AG08395 (cell line): ENCODE data around the gene RDM1.

Source experiments
- DNase-seq: peaks from one replicate; pipeline ENCODE4 v3.0.0; 2012; ENCODE audit warnings: mixed read lengths, low spot score

RDM1 gene

DNA sequence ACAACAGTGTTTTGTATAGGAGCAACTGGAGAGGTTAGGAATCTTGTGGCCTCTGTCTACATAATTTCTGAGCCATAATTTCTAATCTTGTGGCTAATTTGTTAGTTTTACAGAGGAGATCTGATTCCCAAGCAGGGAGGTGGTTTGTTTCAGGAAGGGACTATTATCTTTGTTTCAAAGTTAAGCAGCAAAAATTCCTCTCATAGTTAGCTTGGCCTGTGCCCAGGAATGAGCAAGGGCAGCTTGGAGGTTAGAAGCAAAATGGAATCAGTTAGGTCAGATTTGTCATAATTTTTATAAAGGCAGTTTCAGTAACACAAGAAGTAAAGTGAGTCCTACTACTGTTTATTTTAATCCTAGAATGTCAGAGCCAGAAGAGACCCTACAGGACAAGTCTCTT, 2.0 kb upstream of the RDM1 start:
- DNase-seq, result no peak

DNA sequence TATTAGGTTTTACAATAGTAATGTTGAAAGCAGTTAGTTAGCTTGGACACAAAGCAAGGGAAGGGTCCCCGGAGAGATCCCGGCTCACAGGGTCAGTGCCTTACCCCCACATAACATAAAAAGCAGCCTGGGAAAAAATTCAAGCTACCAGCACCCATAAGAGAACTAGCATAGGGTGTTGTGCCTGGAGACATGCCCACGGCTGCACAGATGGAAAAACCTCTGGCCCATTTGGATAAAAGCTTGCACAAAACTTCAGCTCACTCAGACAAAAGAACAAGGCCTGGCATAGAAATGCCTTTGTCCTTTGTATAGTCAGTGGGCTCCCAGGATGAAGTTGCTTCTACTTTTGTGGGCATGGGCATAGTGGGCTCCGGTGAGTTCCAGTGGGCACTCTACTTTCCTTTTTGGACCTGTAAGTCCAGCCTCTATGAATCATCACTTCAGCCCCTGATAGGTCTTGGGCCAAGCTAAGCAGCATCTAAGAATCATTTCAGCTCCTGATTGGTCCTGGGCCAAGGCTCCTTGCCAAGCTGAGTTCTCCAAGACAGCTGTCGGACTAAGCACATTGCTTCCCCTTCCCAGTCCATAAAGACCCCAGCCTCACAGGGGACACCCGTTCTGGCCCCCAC, 1.3 kb upstream of the RDM1 start:
- DNase-seq, result no peak

DNA sequence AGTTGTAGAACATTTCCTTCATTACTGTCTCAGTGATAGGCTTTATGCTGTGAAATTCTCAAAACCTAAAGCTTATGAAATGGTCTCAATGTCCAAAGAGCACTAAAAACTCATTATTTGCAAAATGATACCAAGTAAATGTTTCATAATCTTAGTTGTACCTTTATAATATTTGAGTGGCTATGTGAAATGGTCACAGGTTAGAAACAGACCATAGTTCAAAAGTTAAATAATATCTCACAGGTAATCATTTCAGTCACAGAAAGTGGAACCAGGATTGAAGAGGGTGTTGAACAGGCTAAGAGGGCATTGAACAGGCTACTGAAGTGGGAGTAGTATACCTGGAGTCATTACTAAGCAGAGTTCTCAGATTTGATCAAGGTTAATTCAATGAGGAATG, 2.9 kb downstream of the RDM1 start:
- no peak for DNase-seq

DNA sequence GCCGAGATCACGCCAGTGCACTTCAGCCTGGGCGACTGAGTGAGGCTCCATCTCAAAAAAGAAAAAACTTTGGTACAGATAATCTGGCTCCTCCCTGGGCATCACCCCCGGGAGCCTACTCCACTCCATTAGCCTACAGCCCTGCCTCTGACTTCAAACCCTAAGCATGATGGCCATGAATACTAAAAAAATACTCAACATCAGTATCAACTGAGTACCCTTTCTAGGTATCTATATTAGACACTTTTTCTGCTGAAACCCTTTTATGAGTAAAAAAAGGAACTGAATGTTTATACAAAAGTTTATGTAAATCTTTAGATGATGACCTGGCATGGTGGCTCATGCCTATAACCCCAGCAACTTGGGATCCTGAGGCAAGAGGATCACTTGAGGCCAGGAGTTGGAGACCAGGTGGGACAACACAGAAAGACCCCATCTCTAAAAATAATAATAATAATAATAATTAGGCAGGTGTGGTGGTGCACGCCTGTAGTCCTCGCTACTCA, 6.9 kb downstream of the RDM1 start:
- DNase-seq, result no peak

DNA sequence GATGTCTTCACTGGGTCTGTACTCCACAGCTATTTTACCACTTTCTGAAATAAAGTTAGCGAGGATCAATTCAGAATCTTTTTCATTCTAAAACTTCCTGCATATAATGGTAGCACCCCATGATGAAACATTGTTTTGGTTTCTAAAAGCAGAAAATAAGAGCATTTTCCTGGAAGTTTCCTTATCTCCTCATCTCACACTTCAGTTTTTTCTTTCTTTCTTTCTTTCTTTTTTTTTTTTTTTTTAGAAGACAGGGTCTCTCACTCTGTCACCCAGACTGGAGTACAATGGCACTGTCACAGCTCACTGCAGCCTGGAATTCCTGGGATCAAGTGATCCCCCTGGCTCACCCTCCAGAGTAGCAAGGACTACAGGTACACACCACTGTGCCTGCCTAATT, 10.3 kb downstream of the RDM1 start:
- DNase-seq, result no peak

DNA sequence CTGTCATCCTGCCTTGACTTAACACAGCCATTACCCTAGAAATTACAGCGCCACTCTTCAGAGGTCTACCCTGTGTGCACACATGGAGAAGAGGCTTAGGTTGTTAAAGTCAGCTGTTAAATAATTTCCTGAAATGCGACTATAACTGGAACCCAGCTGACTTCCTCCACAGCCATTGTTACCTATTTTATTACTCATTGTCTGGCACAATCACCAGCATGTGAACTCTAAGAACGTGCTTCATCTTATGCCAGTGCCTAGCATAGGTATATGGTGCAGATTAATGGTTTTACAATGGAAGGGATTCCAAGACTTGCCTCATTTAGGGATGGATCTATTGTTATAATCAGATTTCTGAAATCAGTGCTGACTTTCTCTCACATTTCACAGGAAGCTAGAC, 11.9 kb downstream of the RDM1 start:
- DNase-seq, result no peak

DNA sequence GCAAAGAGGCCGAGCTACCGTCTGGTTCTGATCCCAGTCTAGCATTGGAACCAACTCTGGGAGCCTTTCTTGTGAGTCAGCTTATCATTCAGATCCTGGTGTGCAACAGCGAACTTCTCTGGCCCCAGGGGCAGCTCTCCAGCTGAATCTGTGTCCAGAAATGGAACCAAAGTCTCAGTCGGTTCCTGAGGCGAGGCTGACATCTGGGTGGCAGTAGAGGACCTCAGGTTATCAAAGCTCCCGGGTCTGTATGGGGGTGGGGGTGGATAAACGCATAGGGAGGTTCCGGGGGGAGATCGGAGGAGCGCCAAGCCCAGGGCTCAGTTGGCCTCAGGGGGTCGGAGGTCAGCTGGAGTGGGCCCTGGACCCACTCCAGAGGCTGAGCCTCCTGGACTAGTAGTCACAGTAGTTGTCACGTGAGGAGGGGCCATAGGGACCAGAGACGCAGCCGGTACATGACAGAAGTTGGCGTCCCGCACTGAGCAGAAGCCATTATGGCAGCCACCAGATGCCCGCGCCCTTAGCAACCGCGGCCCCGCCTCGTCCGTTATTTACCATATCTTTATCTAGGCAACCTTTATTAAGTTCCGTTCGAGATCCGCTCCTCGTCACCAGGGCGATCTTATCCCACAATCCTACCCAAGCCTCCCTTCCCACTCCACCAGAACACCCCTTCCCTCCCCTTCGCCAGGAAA, 12.9 kb downstream of the RDM1 start:
- no peak for DNase-seq

DNA sequence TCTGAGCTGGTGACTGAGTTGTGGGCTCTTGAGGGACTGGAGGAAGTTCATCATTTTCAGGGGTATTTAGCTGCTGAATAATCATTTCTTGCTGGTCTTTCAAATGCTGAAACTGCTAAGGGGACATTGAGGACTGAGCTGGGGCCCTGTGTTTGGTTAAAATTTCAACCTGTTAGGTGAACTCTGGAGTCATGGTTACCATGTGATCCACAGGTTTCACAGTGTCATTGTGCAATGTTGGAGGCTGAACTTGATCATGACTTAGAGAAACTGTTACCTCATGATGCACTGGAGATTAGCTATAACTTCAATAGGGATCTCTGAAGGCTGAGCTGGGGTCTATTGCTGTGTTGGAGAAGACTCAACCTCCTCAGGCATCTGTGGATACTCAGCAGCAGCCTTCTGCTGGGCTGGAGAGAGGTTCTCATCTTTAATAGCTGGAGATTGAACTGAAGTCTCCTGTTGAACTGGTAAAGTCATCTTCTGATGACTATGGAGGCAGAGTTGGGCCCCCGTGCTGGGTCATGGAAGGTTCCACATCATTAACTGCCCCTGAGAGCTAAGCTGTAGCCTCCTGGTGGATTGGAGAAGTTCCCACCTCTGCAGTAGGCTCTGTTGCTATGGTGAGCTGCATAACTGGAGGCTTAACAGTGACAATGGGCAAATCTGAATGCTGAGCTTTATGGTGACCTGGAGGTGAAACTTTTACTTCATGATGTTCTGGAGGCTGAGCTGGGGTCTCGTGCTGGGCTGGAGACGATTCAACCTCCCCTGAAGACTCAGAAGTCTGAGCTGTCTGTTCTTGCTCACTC, 15.2 kb downstream of the RDM1 start:
- DNase-seq, result no peak

DNA sequence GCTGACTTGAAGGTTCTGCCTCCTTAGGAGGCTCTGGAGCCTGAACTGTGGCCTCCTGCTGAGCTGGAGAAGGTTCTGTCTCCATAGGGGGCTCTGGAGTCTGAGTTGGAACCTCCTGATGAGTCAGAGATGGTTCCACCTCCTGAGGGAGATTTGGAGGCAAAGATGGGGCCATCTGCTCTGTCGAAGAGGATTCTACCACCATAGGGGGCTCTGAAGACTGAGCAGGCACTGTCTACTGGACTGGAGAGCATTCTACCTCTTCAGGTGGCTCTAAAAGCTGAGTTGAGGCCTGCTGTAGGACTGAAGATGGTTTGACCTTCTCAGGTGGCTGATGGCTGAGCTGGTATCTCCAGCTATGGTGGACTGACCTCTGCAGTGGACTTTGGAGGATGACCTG, 16.2 kb downstream of the RDM1 start:
- no peak for DNase-seq

DNA sequence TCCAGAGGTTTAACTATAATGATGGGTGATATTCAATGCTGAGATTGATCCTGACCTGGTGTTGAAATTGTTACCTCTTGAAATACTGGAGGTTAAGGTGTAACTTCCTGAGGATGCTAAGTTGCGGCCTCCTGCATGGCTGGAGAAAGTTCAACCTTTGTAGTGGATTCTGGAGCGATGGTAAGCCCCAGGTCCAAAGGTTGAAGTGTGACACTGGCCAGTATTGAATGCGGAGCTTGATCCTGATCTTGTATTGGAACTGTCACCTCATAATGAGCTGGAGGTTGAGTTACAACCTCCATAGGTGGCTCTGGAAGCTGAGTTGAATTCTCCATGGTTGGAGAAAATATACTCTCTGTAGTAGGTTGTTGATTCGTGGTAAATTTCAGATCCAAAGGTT, 17.0 kb downstream of the RDM1 start:
- no peak for DNase-seq

DNA sequence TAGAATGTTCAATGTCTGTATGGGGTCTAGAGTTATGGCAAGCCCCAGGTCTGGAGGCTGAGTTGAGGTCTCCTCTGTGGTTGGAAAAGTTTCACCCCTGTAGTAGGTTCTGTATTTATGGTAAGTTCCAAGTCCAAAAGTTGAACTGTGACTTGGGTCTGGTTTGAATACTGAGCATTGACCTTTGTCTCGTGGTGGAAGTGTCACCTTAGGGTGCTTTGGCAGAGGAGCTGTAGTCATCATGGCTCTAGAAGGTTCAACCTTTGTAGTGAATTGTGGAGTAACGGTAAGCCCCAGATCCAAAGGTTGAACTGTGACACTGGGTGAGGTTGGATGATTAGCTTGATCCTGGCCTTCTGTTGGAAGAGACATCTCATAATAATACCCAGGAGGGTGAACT, 17.6 kb downstream of the RDM1 start:
- DNase-seq, result no peak

DNA sequence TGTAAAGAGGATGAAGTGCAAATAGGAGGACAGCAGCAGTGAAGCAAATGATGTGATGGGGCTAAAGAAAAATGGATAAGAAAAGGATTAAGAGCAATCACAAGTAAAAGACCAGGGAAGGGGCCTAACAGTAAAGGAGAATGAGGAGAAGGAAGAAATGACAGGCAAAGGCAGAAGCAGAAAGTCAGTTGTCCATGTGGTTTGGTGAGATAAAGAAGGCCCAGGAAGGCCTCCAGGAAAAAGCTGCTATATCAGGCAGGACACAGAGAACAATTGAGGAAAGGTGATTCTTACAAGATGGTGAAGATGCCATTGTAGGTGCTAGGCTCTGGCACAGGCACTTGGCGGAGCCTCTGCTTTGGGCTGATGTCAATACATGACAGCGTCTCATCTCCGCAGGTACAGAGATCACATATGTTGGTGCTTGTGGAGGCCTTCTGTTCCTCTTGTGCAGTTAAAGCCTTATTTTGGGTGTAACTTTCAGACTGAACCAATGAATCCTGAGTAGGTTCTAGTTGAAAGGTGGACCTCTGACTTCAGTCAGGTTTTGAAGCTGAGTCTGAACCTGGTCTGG, 18.1 kb downstream of the RDM1 start:
- no peak for DNase-seq

DNA sequence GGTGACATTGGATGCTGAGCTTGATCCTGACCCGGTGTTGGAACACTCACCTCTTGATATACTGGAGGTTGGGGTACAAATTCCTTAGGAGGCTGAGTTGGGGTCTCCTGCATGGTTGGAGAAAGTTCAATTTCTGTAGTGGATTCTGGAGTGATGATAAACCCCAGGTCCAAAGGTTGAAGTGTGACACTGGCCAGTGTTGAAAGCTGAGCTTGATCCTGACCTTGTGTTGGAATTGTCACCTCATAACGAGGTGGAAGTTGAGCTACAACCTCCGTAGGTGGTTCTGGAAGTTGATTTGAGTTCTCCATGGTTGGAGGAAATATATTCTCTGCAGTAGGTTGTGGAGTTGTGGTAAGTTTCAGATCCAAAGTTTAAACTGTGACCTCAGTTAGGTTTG, 21.2 kb downstream of the RDM1 start:
- DNase-seq, result no peak

DNA sequence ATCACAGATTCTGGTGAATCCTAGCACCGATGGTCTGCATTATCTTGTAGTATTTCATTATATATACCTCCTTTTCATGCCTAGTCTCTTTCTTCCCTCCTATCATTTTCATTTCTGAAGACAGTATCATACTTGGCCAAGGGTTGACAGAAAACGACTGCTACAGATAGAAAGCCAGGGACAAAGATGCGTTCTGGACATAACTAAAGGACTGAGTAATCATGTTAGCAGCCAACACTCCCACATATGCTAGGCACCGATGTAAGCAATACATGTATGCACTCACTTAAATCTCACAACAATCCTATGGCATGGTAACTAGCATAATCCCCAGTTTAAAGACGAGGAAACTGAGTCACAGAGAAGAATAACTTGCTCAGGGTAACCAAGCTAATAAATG, 22.9 kb downstream of the RDM1 start:
- DNase-seq, result no peak

DNA sequence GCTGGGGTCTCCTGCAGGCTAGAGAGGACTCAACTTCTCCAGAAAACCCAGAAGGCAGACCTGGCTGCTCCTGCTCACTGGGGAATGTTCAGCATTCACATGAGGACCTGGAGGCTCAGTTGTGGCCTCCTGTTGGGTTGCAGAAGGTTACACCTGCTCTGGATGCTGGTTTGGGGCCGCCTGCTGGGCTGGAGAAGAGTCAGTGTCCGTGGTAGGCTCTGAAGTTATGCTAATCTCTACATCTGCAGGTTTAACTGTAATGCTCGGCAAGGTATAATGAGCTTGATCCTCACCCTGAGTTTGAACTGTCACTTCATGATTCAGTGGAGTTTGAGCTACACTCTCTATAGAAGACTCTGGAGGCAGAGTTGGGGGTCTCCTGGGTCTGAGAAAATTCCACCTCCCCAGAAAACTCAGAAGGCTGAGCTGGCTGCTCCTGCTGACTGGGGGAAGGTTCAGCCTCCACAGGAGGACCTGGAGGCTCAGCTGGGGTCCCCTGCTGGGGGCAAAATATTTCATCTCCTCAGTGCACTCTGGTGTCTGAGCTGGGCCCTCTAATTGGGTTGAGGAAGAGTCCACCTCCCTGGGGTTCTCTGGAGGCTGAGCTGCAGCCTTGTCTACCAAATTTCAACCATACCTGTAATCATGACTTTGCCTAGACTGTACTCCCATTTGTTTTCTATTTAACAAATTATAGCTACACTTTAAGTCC, 23.5 kb downstream of the RDM1 start:
- DNase-seq, result no peak

DNA sequence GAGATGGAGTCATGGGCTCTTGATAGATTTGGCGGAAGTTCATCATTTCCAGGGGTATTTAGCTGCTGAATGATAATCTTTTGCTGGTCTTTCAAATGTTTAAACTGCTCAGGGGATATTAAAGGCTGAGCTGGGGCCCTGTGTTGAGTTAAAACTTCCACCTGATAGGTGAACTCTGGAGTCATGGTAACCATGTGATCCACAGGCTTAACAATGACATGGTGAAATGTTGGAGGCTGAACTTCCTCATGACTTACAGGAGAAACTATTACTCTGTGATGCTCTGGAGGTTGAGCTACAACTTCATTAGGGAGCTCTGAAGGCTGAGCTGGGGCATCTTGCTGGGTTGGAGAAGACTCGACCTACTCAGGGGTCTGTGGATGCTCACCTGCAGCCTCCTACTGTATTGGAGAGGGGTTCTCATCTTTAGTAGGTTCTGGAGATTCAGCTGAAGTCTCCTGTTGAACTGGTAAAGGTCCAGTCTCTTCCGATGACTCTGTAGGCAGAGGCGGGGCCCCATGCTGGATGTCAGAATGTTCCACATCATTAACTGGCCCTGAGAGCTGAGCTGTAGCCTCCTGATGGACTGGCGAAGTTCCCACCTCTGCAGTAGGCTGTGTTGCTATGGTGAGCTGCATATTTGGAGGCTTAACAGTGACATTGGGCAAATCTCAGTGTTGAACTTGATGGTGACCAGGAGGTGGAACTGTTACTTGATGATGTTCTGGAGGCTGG, 24.2 kb downstream of the RDM1 start:
- peak; percentile 19 for DNase-seq

DNA sequence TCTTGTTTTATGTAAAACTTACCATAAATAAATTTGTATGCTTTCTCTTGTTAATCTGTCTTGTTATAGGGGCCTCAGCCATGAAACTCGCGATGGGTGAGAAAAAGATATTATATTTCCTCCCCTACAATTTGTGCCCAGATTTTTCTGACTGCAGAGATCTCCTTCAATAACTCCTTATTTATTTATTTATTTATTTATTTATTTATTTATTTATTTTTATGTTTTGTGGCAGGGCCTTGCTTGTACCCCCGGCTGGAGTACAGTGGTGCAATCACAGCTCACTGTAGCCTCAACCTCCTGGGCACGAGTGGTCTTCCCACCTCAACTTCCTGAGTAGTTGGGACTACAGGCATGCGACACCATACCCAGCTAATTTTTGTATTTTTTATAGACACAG, 27.1 kb downstream of the RDM1 start:
- no peak for DNase-seq

DNA sequence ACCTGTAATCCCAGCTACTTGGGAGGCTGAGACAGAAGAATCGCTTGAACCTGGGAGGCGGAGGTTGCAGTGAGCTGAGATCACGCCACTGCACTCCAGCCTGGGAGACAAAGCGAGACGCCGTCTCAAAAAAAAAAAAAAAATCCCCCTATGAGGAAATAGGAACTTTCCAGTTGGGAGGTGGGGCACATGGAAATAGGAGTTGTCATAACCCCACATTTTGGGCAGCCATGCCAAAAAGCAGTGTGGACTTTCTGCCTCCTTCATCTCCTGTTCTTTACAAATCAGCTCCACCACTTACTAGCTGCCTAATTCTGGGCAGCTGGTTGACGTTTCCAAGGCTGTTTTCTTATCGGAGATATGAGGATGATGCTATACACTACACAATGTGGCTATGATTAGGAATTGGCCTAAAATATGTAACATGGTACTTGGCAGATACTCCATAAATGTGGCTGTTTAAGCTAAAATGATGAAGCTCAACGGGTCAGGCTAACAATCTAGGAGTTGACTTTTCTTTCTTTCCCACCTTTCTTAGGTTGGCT, 28.9 kb downstream of the RDM1 start:
- DNase-seq, result no peak

DNA sequence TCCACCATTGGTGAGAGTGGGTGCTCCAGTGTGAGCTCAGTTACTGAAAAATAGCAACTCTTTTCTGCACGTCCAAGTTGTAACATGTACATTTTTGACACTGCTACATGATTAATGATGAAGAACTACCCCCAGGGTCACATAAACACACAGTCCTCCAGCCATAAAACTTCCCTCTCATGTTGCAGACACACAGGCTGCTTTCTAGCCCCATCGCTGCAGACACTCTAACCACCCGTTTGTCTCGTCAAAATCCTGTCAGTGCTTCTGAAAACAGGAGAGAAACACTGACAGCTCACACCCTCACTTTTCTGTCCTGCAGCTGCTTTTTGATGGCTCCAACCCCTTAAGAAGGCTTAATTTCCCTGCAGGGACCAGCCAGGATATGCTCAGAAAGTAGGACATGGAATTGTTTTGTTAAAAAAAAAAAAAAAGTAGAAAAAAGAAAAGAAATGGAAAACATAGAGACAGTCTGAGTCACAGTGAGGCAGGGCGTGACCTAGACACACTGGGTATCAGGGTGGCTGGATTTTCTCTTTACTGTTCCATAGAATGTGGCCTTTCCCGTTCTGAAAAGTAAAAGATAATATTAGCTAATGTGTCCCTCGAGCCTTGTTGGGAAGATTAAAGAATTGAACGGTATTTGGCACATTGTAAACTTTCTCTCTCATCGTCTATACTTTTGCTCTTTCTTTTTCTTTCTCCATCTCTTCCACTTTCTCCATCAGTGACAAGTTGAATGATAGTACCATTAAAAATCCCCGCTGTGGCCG, 29.7 kb downstream of the RDM1 start:
- no peak for DNase-seq

DNA sequence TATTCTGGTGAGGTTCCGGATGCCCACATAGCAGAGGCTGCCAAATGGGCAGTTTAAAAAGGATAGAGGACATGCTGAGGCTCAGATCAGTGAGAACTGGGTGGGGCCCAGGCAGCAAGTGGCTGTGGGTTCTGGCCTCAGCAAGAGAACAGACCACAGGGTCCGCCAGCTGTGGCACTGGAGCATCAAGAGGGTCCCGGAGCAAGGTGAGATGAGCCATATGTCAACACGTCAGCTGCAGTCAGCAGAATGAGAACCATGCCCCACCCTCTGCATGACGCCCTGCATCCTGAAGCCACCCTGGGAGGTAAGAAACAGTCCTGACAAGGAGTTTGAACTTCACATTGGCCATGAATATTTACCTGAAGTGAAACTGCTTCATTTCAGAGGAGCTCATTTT, 30.3 kb downstream of the RDM1 start:
- DNase-seq, result no peak
